ENCODE measurements around the gene DUS3L. TPM values are rescaled to one million over a fixed set of nuclear protein-coding genes. Genes with fewer than 3 reads are reported as not detected.

The DUS3L gene
- total RNA-seq, 1 experiment from 2014 or later: 67.0 TPM

- Histone ChIP-seq H3K79me2 (ENCODE audit: insufficient read depth, low read length) (no peaks in the 10 kb centered on the region), H2AFZ (ENCODE audit: low read length) (no peak overlapping the region), H4K8ac (replicated peaks; ENCODE audit: insufficient read length, low read depth, low read length) (no peak overlapping the region), H4K5ac (ENCODE audit: insufficient read length, low read depth, low read length) (no peak overlapping the region), H3K9ac (ENCODE audit: extremely low read depth, insufficient read length, low read length) (no peak overlapping the region), H3K56ac (ENCODE audit: insufficient read length, low read depth, low read length) (no peak overlapping the region), H3K79me1 (ENCODE audit: insufficient read depth, low read depth, low read length, poor library complexity, severe bottlenecking) (no peaks in the 10 kb centered on the region), H2BK20ac (ENCODE audit: low read depth, low read length, poor library complexity, severe bottlenecking) (no peak overlapping the region), H3K23me2 (ENCODE audit: insufficient read length, low read depth, low read length, poor library complexity, severe bottlenecking) (no peaks in the 10 kb centered on the region), H3K9me3 (ENCODE audit: control insufficient read depth, low read depth, low read length) (no peaks in the 10 kb centered on the region), H2BK15ac (ENCODE audit: low read depth, low read length) (no peak overlapping the region), H4K91ac (ENCODE audit: insufficient read length, low read depth, low read length) (no peak overlapping the region), H3K27ac (ENCODE audit: insufficient read length, low read depth, low read length) (no peak overlapping the region), H3K4me2 (ENCODE audit: insufficient read depth, insufficient read length, low read length) (no peak overlapping the region), H3K4me1 (ENCODE audit: insufficient read depth, low read length) (no peaks in the 10 kb centered on the region), H2AK5ac (ENCODE audit: insufficient read length, low read length) (no peak overlapping the region), H3K18ac (ENCODE audit: insufficient read length, low read depth, low read length) (no peak overlapping the region), H3K23ac (ENCODE audit: insufficient read length, low read depth, low read length) (no peak overlapping the region), H2BK12ac (ENCODE audit: insufficient read length, low read depth, low read length) (no peak overlapping the region), H3T11ph (ENCODE audit: low read length) (no peak overlapping the region), H3K14ac (ENCODE audit: insufficient read depth, low read length) (no peak overlapping the region), H3K27me3 (ENCODE audit: insufficient read depth, low read length) (no peaks in the 10 kb centered on the region), H2BK120ac (ENCODE audit: low read depth, low read length, poor library complexity, severe bottlenecking) (no peak overlapping the region), H2BK5ac (ENCODE audit: insufficient read length, low read length) (no peak overlapping the region), H3K4ac (ENCODE audit: low read depth, low read length) (no peak overlapping the region), H4K20me1 (ENCODE audit: control insufficient read depth, insufficient read depth, insufficient read length) (no peaks in the 10 kb centered on the region)
- peaks cover 34% of the 10 kb centered on the region for H3K27me3 Mint-ChIP-seq (ENCODE audit: low read depth)
- WGBS (ENCODE audit: extremely low coverage, insufficient read length, low lambda C conversion rate): no CpG with 5 or more reads among the region's 10 CpGs
- no peaks in the 10 kb centered on the region for H3K36me3 Mint-ChIP-seq (ENCODE audit: insufficient read depth in 1 of 3, low read depth in 3 of 3)
- peaks cover 0 to 1% of the 10 kb centered on the region in 2 experiments; a peak in 1 of 5 replicates for H3K9me3 Mint-ChIP-seq
- TF ChIP-seq CTCF (conservative IDR thresholded peaks at IDR 0.05): no peak
- no peak overlapping the region for H3K4me3 Mint-ChIP-seq
- no peak for DNase-seq
- no peaks in the 10 kb centered on the region for H3K4me1 Mint-ChIP-seq
- no peak overlapping the region for H3K27ac Mint-ChIP-seq
These were observed 27.6 kb upstream of the DUS3L start for GRCh38 chr19:5818594-5818993.
